Neural progenitor cell (in vitro differentiated cells): ENCODE measurements around the gene PSMC6.

Experiments
- EZH2 ChIP-seq: fragments of 200-600 bp; sonication (generic); IDR thresholded peaks from 2 replicates; pipeline ENCODE4 v1.6.1; 2017; ENCODE audit warnings: antibody characterized with exemption, mild to moderate bottlenecking, moderate library complexity
- EZH2phosphoT487 ChIP-seq: fragments of 200-600 bp; sonication (generic); IDR thresholded peaks from 2 replicates; pipeline ENCODE4 v1.6.1; 2017; ENCODE audit warnings: antibody characterized with exemption
- TF ChIP-seq, protein P1 (sequence below): fragments of 200-600 bp; sonication (generic); IDR thresholded peaks from 2 replicates; pipeline ENCODE4 v1.5.1; 2017; ENCODE audit warnings: antibody characterized with exemption, mild to moderate bottlenecking

DNA sequence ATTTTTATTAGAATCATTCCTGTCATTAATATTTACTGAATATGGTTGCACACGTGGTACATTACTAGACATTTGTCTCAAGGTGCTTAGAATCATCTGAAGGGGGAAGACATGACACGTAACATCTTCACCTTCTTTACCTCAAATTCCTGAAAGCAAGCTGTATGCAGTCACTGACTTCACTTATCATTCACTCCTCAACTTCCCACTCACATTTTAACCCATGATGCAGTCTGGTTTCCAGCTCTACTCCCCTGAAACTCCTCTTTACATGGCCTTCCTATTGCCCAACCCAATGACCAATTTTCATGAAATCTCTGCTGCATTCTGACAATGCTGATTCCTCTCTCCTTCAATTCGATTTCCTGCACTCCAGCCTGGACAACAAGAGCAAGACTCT, 5.8 kb upstream of the PSMC6 start:
- TF ChIP-seq, protein P1, sequence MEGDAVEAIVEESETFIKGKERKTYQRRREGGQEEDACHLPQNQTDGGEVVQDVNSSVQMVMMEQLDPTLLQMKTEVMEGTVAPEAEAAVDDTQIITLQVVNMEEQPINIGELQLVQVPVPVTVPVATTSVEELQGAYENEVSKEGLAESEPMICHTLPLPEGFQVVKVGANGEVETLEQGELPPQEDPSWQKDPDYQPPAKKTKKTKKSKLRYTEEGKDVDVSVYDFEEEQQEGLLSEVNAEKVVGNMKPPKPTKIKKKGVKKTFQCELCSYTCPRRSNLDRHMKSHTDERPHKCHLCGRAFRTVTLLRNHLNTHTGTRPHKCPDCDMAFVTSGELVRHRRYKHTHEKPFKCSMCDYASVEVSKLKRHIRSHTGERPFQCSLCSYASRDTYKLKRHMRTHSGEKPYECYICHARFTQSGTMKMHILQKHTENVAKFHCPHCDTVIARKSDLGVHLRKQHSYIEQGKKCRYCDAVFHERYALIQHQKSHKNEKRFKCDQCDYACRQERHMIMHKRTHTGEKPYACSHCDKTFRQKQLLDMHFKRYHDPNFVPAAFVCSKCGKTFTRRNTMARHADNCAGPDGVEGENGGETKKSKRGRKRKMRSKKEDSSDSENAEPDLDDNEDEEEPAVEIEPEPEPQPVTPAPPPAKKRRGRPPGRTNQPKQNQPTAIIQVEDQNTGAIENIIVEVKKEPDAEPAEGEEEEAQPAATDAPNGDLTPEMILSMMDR: no peak
- no peak for TF ChIP-seq EZH2
- no peak for TF ChIP-seq EZH2phosphoT487
